Natural killer cell (primary cell): ENCODE data around the gene CDKN2B-AS1. TPM values are rescaled to one million over a fixed set of nuclear protein-coding genes. Genes with fewer than 3 reads are reported as not detected.

Experiments
- ATAC-seq, 3 donors: fragments of 150-1000 bp in 2 of 3; fragments of 200-7000 bp in 1 of 3; cut with Tn5 transposase; 1 replicate in 1 of 3; 2 replicates in 2 of 3; pipeline ENCODE4 v1.10.0; 2021; ENCODE audit warnings: mild to moderate bottlenecking in 2 of 3, moderate library complexity in 2 of 3
- DNase-seq, 2 donors: peaks; one replicate each; pipeline versions ENCODE4 v3.0.0 to v3.0.0-alpha.2; 2013 to 2021; ENCODE audit warnings: mixed read lengths in 1 of 2
- H3K27ac ChIP-seq: one replicate; pipeline ENCODE4 v1.5.1; 2013; ENCODE audit warnings: mild to moderate bottlenecking, low read length
- H3K27me3 ChIP-seq: one replicate; pipeline ENCODE4 v1.6.1; 2013; ENCODE audit warnings: low read length; ENCODE audit not compliant: control insufficient read depth, insufficient read depth
- H3K36me3 ChIP-seq: one replicate; pipeline ENCODE4 v1.6.1; 2013; ENCODE audit warnings: low read length; ENCODE audit not compliant: control insufficient read depth, insufficient read depth
- H3K4me1 ChIP-seq: one replicate; pipeline ENCODE4 v1.6.1; 2013; ENCODE audit warnings: low read length; ENCODE audit not compliant: control insufficient read depth, insufficient read depth
- H3K4me3 ChIP-seq: one replicate; pipeline ENCODE4 v1.5.1; 2013; ENCODE audit warnings: low read length
- H3K9me3 ChIP-seq: one replicate; pipeline ENCODE4 v1.6.1; 2013; ENCODE audit warnings: low read length; ENCODE audit not compliant: control insufficient read depth, insufficient read depth
- H3K27ac Mint-ChIP-seq, 2 donors: one replicate each; pipeline ENCODE4 v1.8.0; 2022; ENCODE audit warnings: mild to moderate bottlenecking in 2 of 2, mixed read lengths in 2 of 2, moderate library complexity in 1 of 2
- H3K27me3 Mint-ChIP-seq, 2 donors: one replicate each; pipeline ENCODE4 v1.8.0; 2022; ENCODE audit warnings: low read depth in 2 of 2, mixed read lengths in 2 of 2
- H3K36me3 Mint-ChIP-seq: one replicate; pipeline ENCODE4 v1.8.0; 2022; ENCODE audit warnings: mixed read lengths
- H3K4me1 Mint-ChIP-seq, 2 donors: one replicate each; pipeline ENCODE4 v1.8.0; 2022; ENCODE audit warnings: mixed read lengths in 2 of 2
- H3K4me3 Mint-ChIP-seq: one replicate; pipeline ENCODE4 v1.8.0; 2022; ENCODE audit warnings: mild to moderate bottlenecking, moderate library complexity, mixed read lengths
- H3K9me3 Mint-ChIP-seq, 2 donors: one replicate each; pipeline ENCODE4 v1.8.0; 2022; ENCODE audit warnings: mixed read lengths in 2 of 2
- CTCF ChIP-seq: fragments of 200-600 bp; IDR thresholded peaks from one replicate; pipeline ENCODE4 v1.8.0; 2022; ENCODE audit warnings: antibody characterized with exemption
- WGBS: methylation state at CpG from one replicate; pipeline ENCODE4 v1.1.7; 2013; ENCODE audit warnings: missing lambda C conversion rate; ENCODE audit not compliant: insufficient coverage; 5-methylcytosine and 5-hydroxymethylcytosine counted together
- intact Hi-C: fragments of 100-400 bp; cut with micrococcal nuclease; formaldehyde crosslinking; loops from one replicate; pipeline ENCODE4 v1.14.2; 2022
- total RNA-seq, 4 donors: library from RNA; stranded (reverse); fragments of 120-200 nt in 1 of 4; gene quantifications; one replicate each; pipeline versions ENCODE4 v1.2.3 to v1.2.4, GENCODE V29; 2013 to 2022

The CDKN2B-AS1 gene
- total RNA-seq, 3 donors from 2014 or later (not counting 1 experiment from before 2014, with no cell fraction given) = 2.6 to 4.3 (median 3.1) TPM

GRCh38 chr9:22154064-22154463, 159.5 kb downstream of the CDKN2B-AS1 start:
- H3K4me1 Mint-ChIP-seq = no peaks in the 10 kb centered on the region
- Histone ChIP-seq H3K27ac (no peak overlapping the region), H3K4me1 (no peaks in the 10 kb centered on the region), H3K36me3 (no peaks in the 10 kb centered on the region), H3K4me3 (no peak overlapping the region), H3K27me3 (no peaks in the 10 kb centered on the region), H3K9me3 (no peaks in the 10 kb centered on the region)
- ATAC-seq (peak in 1 of 3 donors; percentile 27), DNase-seq (no peak)
- intact Hi-C loops = no loop called here
- peaks cover 0 to 13% of the 10 kb centered on the region in 2 donors for H3K27me3 Mint-ChIP-seq
- H3K4me3 Mint-ChIP-seq = no peak overlapping the region
- TF ChIP-seq CTCF = no peak
- WGBS = 98% methylated on average over 7 of the region's 10 CpGs
- no peaks in the 10 kb centered on the region for H3K36me3 Mint-ChIP-seq
- H3K27ac Mint-ChIP-seq = no peak overlapping the region
- H3K9me3 Mint-ChIP-seq = no peaks in the 10 kb centered on the region

- H3K27ac ChIP-seq = no peak overlapping the region
- no peak overlapping the region for H3K27ac Mint-ChIP-seq
Observed at GRCh38 chr9:22156586-22156985, 162.0 kb downstream of the CDKN2B-AS1 start.

GRCh38 chr9:22157276-22157675, 162.7 kb downstream of the CDKN2B-AS1 start:
- H3K4me3 Mint-ChIP-seq = no peak overlapping the region
- ATAC-seq (no peak), DNase-seq (no peak)
- Histone ChIP-seq H3K4me3 (no peak overlapping the region), H3K9me3 (no peaks in the 10 kb centered on the region), H3K27ac (no peak overlapping the region), H3K36me3 (no peaks in the 10 kb centered on the region), H3K27me3 (no peaks in the 10 kb centered on the region), H3K4me1 (no peaks in the 10 kb centered on the region)
- no peaks in the 10 kb centered on the region for H3K36me3 Mint-ChIP-seq
- no peak for TF ChIP-seq CTCF
- H3K27ac Mint-ChIP-seq = no peak overlapping the region
- no peaks in the 10 kb centered on the region for H3K4me1 Mint-ChIP-seq
- H3K9me3 Mint-ChIP-seq = no peaks in the 10 kb centered on the region
- peaks cover 0 to 2% of the 10 kb centered on the region in 2 donors for H3K27me3 Mint-ChIP-seq
- intact Hi-C loops = no loop called here

More at GRCh38 chr9:22156586-22156985, 162.0 kb downstream of the CDKN2B-AS1 start:
- Mint-ChIP-seq H3K4me1 (no peaks in the 10 kb centered on the region), H3K27me3 (no peaks in the 10 kb centered on the region), H3K9me3 (no peaks in the 10 kb centered on the region), H3K4me3 (no peak overlapping the region), H3K36me3 (no peaks in the 10 kb centered on the region)
- TF ChIP-seq CTCF = no peak
- no peak overlapping the region for H3K4me3 ChIP-seq
- 78% methylated on average over 2 of the region's 6 CpGs for WGBS
- DNase-seq (no peak), ATAC-seq (no peak)
- no peaks in the 10 kb centered on the region for H3K4me1 ChIP-seq
- H3K9me3 ChIP-seq = no peaks in the 10 kb centered on the region
- H3K36me3 ChIP-seq = no peaks in the 10 kb centered on the region
- H3K27me3 ChIP-seq = no peaks in the 10 kb centered on the region
- intact Hi-C loops = no loop called here

- no peaks in the 10 kb centered on the region for H3K36me3 Mint-ChIP-seq
- no peak for ATAC-seq
- Histone ChIP-seq H3K27me3 (no peaks in the 10 kb centered on the region), H3K4me1 (no peaks in the 10 kb centered on the region), H3K36me3 (no peaks in the 10 kb centered on the region), H3K27ac (no peak overlapping the region), H3K4me3 (no peak overlapping the region), H3K9me3 (no peaks in the 10 kb centered on the region)
- no peak for DNase-seq
- intact Hi-C loops = no loop called here
- no peaks in the 10 kb centered on the region for H3K4me1 Mint-ChIP-seq
- peaks cover 0 to 2% of the 10 kb centered on the region in 2 donors for H3K27me3 Mint-ChIP-seq
- no peak for TF ChIP-seq CTCF
- H3K4me3 Mint-ChIP-seq = no peak overlapping the region
- no peaks in the 10 kb centered on the region for H3K9me3 Mint-ChIP-seq
- WGBS = 70% methylated on average over 3 of the region's 4 CpGs
- no peak overlapping the region for H3K27ac Mint-ChIP-seq
Observed at GRCh38 chr9:22157828-22158227, 163.2 kb downstream of the CDKN2B-AS1 start.
